Measurements from ENCODE around the gene CD72.

Gene CD72

GRCh38 chr9:35618325-35618727, at the start of gene CD72:
Gene CD72 (minus strand): TSS chr9:35618413. CDS start chr9:35618303, 110 bp downstream.
- DNase-seq (ENCODE audit: low spot score) = no peak

- DNase-seq (ENCODE audit: low spot score) = no peak
Measured at GRCh38 chr9:35667939-35668338, 49.7 kb upstream of the CD72 start.

- no peak for DNase-seq (ENCODE audit: low spot score)
Measured at GRCh38 chr9:35666549-35666948, 48.3 kb upstream of the CD72 start.

- DNase-seq (ENCODE audit: low spot score) = no peak
Measured at GRCh38 chr9:35666045-35666444, 47.8 kb upstream of the CD72 start.

- DNase-seq (ENCODE audit: low spot score) = no peak
Measured at GRCh38 chr9:35665471-35665818, 47.2 kb upstream of the CD72 start.

GRCh38 chr9:35664531-35665470, 46.6 kb upstream of the CD72 start, which contains the start of gene ARHGEF39:
Gene ARHGEF39 (minus strand): TSS chr9:35665195. CDS start chr9:35665169, 26 bp downstream.
- DNase-seq (ENCODE audit: low spot score) = peak; percentile 56

- DNase-seq (ENCODE audit: low spot score) = no peak
Measured at GRCh38 chr9:35662437-35662836, 44.2 kb upstream of the CD72 start.

- DNase-seq (ENCODE audit: low spot score) = peak; percentile 60
Measured at GRCh38 chr9:35661756-35662350, 43.6 kb upstream of the CD72 start.

GRCh38 chr9:35660966-35661415, 42.8 kb upstream of the CD72 start:
- no peak for DNase-seq (ENCODE audit: low spot score)

GRCh38 chr9:35659340-35659739, 41.1 kb upstream of the CD72 start:
- no peak for DNase-seq (ENCODE audit: low spot score)

GRCh38 chr9:35658968-35659220, 40.7 kb upstream of the CD72 start:
- DNase-seq (ENCODE audit: low spot score) = no peak

GRCh38 chr9:35658137-35658967, 40.1 kb upstream of the CD72 start, which contains the start of gene CCDC107:
Gene CCDC107 (plus strand): TSS chr9:35658292. CDS start chr9:35658380, 88 bp downstream.
- peak; percentile 81 for DNase-seq (ENCODE audit: low spot score)

- peak; percentile 94 for DNase-seq (ENCODE audit: low spot score)
Measured at GRCh38 chr9:35657546-35658136, 39.4 kb upstream of the CD72 start, which contains the start of gene RMRP. Gene RMRP (minus strand): TSS chr9:35658019.

GRCh38 chr9:35656831-35657545, 38.8 kb upstream of the CD72 start:
- DNase-seq (ENCODE audit: low spot score) = no peak

GRCh38 chr9:35656348-35656747, 38.1 kb upstream of the CD72 start:
- DNase-seq (ENCODE audit: low spot score) = no peak

- DNase-seq (ENCODE audit: low spot score) = no peak
Measured at GRCh38 chr9:35653611-35654010, 35.4 kb upstream of the CD72 start.

GRCh38 chr9:35652829-35653209, 34.6 kb upstream of the CD72 start:
- DNase-seq (ENCODE audit: low spot score) = no peak

GRCh38 chr9:35651956-35652828, 34.0 kb upstream of the CD72 start:
- no peak for DNase-seq (ENCODE audit: low spot score)

GRCh38 chr9:35650341-35651158, 32.3 kb upstream of the CD72 start, which contains the start of gene SIT1:
Gene SIT1 (minus strand): TSS chr9:35650931. CDS start chr9:35650853, 78 bp downstream.
- peak; percentile 45 for DNase-seq (ENCODE audit: low spot score)

Measured in CD4-positive, alpha-beta T cell treated with Interleukin-2 at 100 ng/mL for 4 hours (primary cell).